ENCODE results near the gene C3AR1. TPM values are rescaled to one million over a fixed set of nuclear protein-coding genes. Genes with fewer than 3 reads are reported as not detected.

Gene C3AR1
- total and polyA plus RNA-seq, 2 of the 13 experiments (the other 11 are each of a cell fraction or from before 2014, with no cell fraction given): not detected

GRCh38 chr12:8036346-8036745, 29.8 kb downstream of the C3AR1 start (continued):
- TF ChIP-seq, protein P1, sequence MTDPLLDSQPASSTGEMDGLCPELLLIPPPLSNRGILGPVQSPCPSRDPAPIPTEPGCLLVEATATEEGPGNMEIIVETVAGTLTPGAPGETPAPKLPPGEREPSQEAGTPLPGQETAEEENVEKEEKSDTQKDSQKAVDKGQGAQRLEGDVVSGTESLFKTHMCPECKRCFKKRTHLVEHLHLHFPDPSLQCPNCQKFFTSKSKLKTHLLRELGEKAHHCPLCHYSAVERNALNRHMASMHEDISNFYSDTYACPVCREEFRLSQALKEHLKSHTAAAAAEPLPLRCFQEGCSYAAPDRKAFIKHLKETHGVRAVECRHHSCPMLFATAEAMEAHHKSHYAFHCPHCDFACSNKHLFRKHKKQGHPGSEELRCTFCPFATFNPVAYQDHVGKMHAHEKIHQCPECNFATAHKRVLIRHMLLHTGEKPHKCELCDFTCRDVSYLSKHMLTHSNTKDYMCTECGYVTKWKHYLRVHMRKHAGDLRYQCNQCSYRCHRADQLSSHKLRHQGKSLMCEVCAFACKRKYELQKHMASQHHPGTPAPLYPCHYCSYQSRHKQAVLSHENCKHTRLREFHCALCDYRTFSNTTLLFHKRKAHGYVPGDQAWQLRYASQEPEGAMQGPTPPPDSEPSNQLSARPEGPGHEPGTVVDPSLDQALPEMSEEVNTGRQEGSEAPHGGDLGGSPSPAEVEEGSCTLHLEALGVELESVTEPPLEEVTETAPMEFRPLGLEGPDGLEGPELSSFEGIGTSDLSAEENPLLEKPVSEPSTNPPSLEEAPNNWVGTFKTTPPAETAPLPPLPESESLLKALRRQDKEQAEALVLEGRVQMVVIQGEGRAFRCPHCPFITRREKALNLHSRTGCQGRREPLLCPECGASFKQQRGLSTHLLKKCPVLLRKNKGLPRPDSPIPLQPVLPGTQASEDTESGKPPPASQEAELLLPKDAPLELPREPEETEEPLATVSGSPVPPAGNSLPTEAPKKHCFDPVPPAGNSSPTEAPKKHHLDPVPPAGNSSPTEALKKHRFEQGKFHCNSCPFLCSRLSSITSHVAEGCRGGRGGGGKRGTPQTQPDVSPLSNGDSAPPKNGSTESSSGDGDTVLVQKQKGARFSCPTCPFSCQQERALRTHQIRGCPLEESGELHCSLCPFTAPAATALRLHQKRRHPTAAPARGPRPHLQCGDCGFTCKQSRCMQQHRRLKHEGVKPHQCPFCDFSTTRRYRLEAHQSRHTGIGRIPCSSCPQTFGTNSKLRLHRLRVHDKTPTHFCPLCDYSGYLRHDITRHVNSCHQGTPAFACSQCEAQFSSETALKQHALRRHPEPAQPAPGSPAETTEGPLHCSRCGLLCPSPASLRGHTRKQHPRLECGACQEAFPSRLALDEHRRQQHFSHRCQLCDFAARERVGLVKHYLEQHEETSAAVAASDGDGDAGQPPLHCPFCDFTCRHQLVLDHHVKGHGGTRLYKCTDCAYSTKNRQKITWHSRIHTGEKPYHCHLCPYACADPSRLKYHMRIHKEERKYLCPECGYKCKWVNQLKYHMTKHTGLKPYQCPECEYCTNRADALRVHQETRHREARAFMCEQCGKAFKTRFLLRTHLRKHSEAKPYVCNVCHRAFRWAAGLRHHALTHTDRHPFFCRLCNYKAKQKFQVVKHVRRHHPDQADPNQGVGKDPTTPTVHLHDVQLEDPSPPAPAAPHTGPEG (CRISPR knock-in tag; IDR thresholded peaks at IDR 0.05): no peak
- TF ChIP-seq SKI (IDR thresholded peaks at IDR 0.05; ENCODE audit: partially characterized antibody): no peak
- TF ChIP-seq ZFP36 (IDR thresholded peaks at IDR 0.05; ENCODE audit: borderline replicate concordance, low read depth, low read length, partially characterized antibody): no peak
- TF ChIP-seq NFIB (CRISPR knock-in tag; IDR thresholded peaks at IDR 0.05; ENCODE audit: borderline replicate concordance): no peak
- TF ChIP-seq CSRNP1 (CRISPR knock-in tag; IDR thresholded peaks at IDR 0.05): no peak
- no peak for TF ChIP-seq PLRG1 (conservative IDR thresholded peaks at IDR 0.05)
- TF ChIP-seq ZBTB39 (CRISPR knock-in tag; IDR thresholded peaks at IDR 0.05): no peak
- TF ChIP-seq ZBTB7A (CRISPR knock-in tag; IDR thresholded peaks at IDR 0.05): no peak
- no peak for TF ChIP-seq ZNF138 (CRISPR knock-in tag; IDR thresholded peaks at IDR 0.05; ENCODE audit: low read depth)
- TF ChIP-seq NONO (IDR thresholded peaks at IDR 0.05): no peak
- no peak for TF ChIP-seq NONO (CRISPR knock-in tag; conservative IDR thresholded peaks at IDR 0.05)

Measured in HepG2 (cell line).